SK-N-SH (cell line): ENCODE results near the gene DAB1. TPM values are rescaled to one million over a fixed set of nuclear protein-coding genes. Genes with fewer than 3 reads are reported as not detected.

Source experiments
- CTCF ChIA-PET: fragments of 300-600, 350-600 bp; formaldehyde crosslinking; extraction: SDS; loops from one replicate; lab custom pipeline; 2021; lab: Yijun Ruan, JAX
- POLR2A ChIA-PET: fragments of 350-600 bp; sonication (Branson Sonifier 250); formaldehyde crosslinking; extraction: SDS; loops from one replicate; lab custom pipeline; 2020; ENCODE audit warnings: antibody characterized with exemption, inconsistent platforms; lab: Yijun Ruan, JAX
- DNase-seq: peaks from one replicate; pipeline ENCODE4 v3.0.0; 2012
- H2AFZ ChIP-seq: fragments of 200-600 bp; sonication (generic); 2 replicates; pipeline ENCODE4 v1.8.1; 2016; ENCODE audit warnings: antibody characterized with exemption, mild to moderate bottlenecking, low read depth
- H3F3A ChIP-seq: fragments of 200-600 bp; sonication (generic); replicated peaks from 2 replicates; pipeline ENCODE3; 2016; ENCODE audit warnings: antibody characterized with exemption, mild to moderate bottlenecking; ENCODE audit not compliant: insufficient read depth
- H3K27ac ChIP-seq, 2 experiments: fragments of 200-500 bp in 1 of 2; fragments of 200-600 bp in 1 of 2; sonication (Bioruptor generic) in 1 of 2; sonication (generic), shearing (Covaris generic) in 1 of 2; 2 replicates each; pipeline versions ENCODE4 v1.5.1 to v1.6.1; 2014 to 2016; ENCODE audit warnings: low read depth in 2 of 2, inconsistent platforms in 1 of 2, low read length in 1 of 2, mild to moderate bottlenecking in 1 of 2, mixed read lengths in 1 of 2
- H3K27me3 ChIP-seq: fragments of 200-600 bp; sonication (generic), shearing (Covaris generic); 2 replicates; pipeline ENCODE4 v1.6.1; 2016; ENCODE audit warnings: mixed run types; ENCODE audit not compliant: insufficient read depth
- H3K36me3 ChIP-seq, 2 experiments: fragments of 200-500 bp in 1 of 2; fragments of 200-600 bp in 1 of 2; sonication (Bioruptor generic) in 1 of 2; sonication (generic) in 1 of 2; replicated peaks in 1 of 2; 2 replicates each; pipeline versions ENCODE3 to v1.5.1; 2014 to 2016; ENCODE audit warnings: low read length in 1 of 2, mild to moderate bottlenecking in 1 of 2; ENCODE audit not compliant: insufficient read depth in 2 of 2, control insufficient read depth in 1 of 2
- H3K4me1 ChIP-seq, 2 experiments: fragments of 200-500 bp in 1 of 2; fragments of 200-600 bp in 1 of 2; sonication (Bioruptor generic) in 1 of 2; sonication (generic), shearing (Covaris generic) in 1 of 2; 2 replicates each; pipeline versions ENCODE4 v1.5.1 to v1.6.1; 2014 to 2016; ENCODE audit warnings: low read depth in 1 of 2, low read length in 1 of 2, mixed run types in 1 of 2; ENCODE audit not compliant: insufficient read depth in 2 of 2, control insufficient read depth in 1 of 2
- H3K4me2 ChIP-seq: fragments of 200-600 bp; sonication (generic), shearing (Covaris generic); 2 replicates; pipeline ENCODE4 v1.6.1; 2017; ENCODE audit warnings: mixed run types
- H3K4me3 ChIP-seq, 2 experiments: fragments of 200-500 bp in 1 of 2; fragments of 200-600 bp in 1 of 2; sonication (Bioruptor generic) in 1 of 2; sonication (generic), shearing (Covaris generic) in 1 of 2; 2 replicates each; pipeline versions ENCODE4 v1.5.1 to v1.8.1; 2014 to 2016; ENCODE audit warnings: low read depth in 2 of 2, inconsistent platforms in 1 of 2, low read length in 1 of 2, mild to moderate bottlenecking in 1 of 2, mixed read lengths in 1 of 2, moderate library complexity in 1 of 2
- H3K79me2 ChIP-seq: fragments of 200-600 bp; sonication (generic); 2 replicates; pipeline ENCODE4 v1.8.1; 2017; ENCODE audit warnings: mild to moderate bottlenecking; ENCODE audit not compliant: insufficient read depth
- H3K9ac ChIP-seq: fragments of 200-600 bp; sonication (generic); 2 replicates; pipeline ENCODE4 v1.6.1; 2017; ENCODE audit warnings: mixed run types
- H3K9me2 ChIP-seq: fragments of 200-600 bp; sonication (generic); 2 replicates; pipeline ENCODE4 v1.6.1; 2017; ENCODE audit warnings: mixed run types
- H3K9me3 ChIP-seq: fragments of 200-600 bp; sonication (generic); 2 replicates; pipeline ENCODE4 v1.6.1; 2017; ENCODE audit warnings: mixed run types, mild to moderate bottlenecking, moderate library complexity
- H4K20me1 ChIP-seq: fragments of 200-600 bp; sonication (generic); 2 replicates; pipeline ENCODE4 v1.6.1; 2017; ENCODE audit warnings: mild to moderate bottlenecking, mixed run types; ENCODE audit not compliant: insufficient read depth
- CHD2 ChIP-seq: fragments of 150-350 bp; IDR thresholded peaks from 2 replicates; pipeline ENCODE4 v1.6.1; 2018; ENCODE audit warnings: low read length; ENCODE audit not compliant: partially characterized antibody
- EZH2phosphoT487 ChIP-seq: fragments of 200-600 bp; sonication (generic); IDR thresholded peaks from 2 replicates; pipeline ENCODE4 v1.6.1; 2017; ENCODE audit warnings: low read depth, mixed run types, mild to moderate bottlenecking, antibody characterized with exemption, moderate library complexity, borderline replicate concordance
- FOXM1 ChIP-seq: IDR thresholded peaks from 2 replicates; pipeline ENCODE4 v1.4.0; 2012; ENCODE audit warnings: low read depth, mild to moderate bottlenecking
- GABPA ChIP-seq: IDR thresholded peaks from 2 replicates; pipeline ENCODE4 v1.4.0; 2012; ENCODE audit warnings: low read depth, mild to moderate bottlenecking
- JUND ChIP-seq: IDR thresholded peaks from 2 replicates; pipeline ENCODE4 v1.4.0; 2012
- MEF2A ChIP-seq: IDR thresholded peaks from 2 replicates; pipeline ENCODE4 v1.4.0; 2012; ENCODE audit warnings: low read depth, borderline replicate concordance
- MXI1 ChIP-seq: IDR thresholded peaks from 2 replicates; pipeline ENCODE4 v1.6.1; 2012; ENCODE audit warnings: mild to moderate bottlenecking, low read depth, low read length, improper control_type of control experiment
- POLR2AphosphoS5 ChIP-seq: IDR thresholded peaks from 2 replicates; pipeline ENCODE4 v1.6.1; 2012; ENCODE audit warnings: low read depth, low read length
- RCOR1 ChIP-seq: fragments of 150-350 bp; IDR thresholded peaks from 2 replicates; pipeline ENCODE4 v1.6.1; 2017; ENCODE audit warnings: antibody characterized with exemption, low read length
- RFX5 ChIP-seq: IDR thresholded peaks from 2 replicates; pipeline ENCODE4 v1.6.1; 2012; ENCODE audit warnings: mild to moderate bottlenecking, improper control_type of control experiment, low read length
- SIN3A ChIP-seq: IDR thresholded peaks from 2 replicates; pipeline ENCODE4 v1.6.1; 2012; ENCODE audit warnings: low read depth, mild to moderate bottlenecking, low read length, moderate library complexity, borderline replicate concordance
- SMC3 ChIP-seq: IDR thresholded peaks from 2 replicates; pipeline ENCODE4 v1.6.1; 2012; ENCODE audit warnings: low read depth, low read length, improper control_type of control experiment
- whole genome bisulfite sequencing: methylation state at CpG from one replicate; pipeline ENCODE4 v1.1.6; 2017; ENCODE audit warnings: low lambda C conversion rate; 5-methylcytosine and 5-hydroxymethylcytosine counted together
- polyA plus RNA-seq, 3 experiments: library from polyadenylated mRNA; depleted of rRNA; stranded (reverse); fragments of >200 nt; gene quantifications; 2 replicates each; pipeline ENCODE4 v1.2.3, GENCODE V29; 2012
- TF ChIP-seq, protein P1 (sequence below): IDR thresholded peaks from 2 replicates; pipeline ENCODE4; 2012
- TF ChIP-seq, protein P2 (sequence below): fragments of 150-350 bp; IDR thresholded peaks from 2 replicates; pipeline ENCODE4 v1.6.1; 2016; ENCODE audit warnings: mild to moderate bottlenecking, low read depth, low read length
- TF ChIP-seq, protein P3 (sequence below): fragments of 150-350 bp; IDR thresholded peaks from 2 replicates; pipeline ENCODE4 v1.6.1; 2017; ENCODE audit warnings: antibody characterized with exemption, low read length, low read depth, borderline replicate concordance
- TF ChIP-seq, protein P4 (sequence below): IDR thresholded peaks from 2 replicates; pipeline ENCODE4 v1.6.1; 2012; ENCODE audit warnings: mild to moderate bottlenecking, low read depth, low read length, moderate library complexity

The DAB1 gene
- polyA plus RNA-seq, 1 of the 3 experiments (the other 2 are of a cell fraction): 2.9 TPM

DNA sequence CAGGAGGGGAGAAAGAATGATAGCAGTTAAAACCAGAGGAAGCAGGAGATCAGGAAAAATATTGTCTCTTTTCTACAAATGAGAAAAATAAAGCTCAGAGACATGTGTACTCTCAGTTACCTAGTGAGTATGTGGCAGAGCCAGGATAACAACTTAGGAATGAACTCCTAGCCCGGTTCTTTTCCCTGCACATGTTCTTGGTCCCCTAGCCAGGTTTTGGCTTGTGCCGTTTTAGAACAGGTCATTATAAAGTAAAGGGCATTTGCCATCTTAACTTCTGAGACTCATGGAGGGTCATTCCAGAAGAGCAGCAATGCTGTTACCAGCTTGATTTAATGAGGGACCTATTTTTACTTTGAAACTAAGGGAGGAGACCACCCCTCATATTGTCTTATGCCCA, 48.1 kb upstream of the DAB1 start:
- no peaks in the 10 kb centered on the region for H3K27me3 ChIP-seq
- peaks cover 28% of the 10 kb centered on the region for H3F3A ChIP-seq
- H2AFZ ChIP-seq: no peak overlapping the region
- H3K36me3 ChIP-seq: no peaks in the 10 kb centered on the region
- CTCF ChIA-PET: no interaction called here
- H3K27ac ChIP-seq: no peak overlapping the region
- WGBS: 83% methylated on average over 2 of the region's 2 CpGs
- no peaks in the 10 kb centered on the region for H3K79me2 ChIP-seq
- no peak overlapping the region for H3K4me2 ChIP-seq
- H3K9ac ChIP-seq: no peak overlapping the region
- H3K9me3 ChIP-seq: no peaks in the 10 kb centered on the region
- no peak for DNase-seq
- peaks cover 7 to 55% of the 10 kb centered on the region in 2 experiments for H3K4me1 ChIP-seq
- no peaks in the 10 kb centered on the region for H3K9me2 ChIP-seq
- TF ChIP-seq, protein P1, sequence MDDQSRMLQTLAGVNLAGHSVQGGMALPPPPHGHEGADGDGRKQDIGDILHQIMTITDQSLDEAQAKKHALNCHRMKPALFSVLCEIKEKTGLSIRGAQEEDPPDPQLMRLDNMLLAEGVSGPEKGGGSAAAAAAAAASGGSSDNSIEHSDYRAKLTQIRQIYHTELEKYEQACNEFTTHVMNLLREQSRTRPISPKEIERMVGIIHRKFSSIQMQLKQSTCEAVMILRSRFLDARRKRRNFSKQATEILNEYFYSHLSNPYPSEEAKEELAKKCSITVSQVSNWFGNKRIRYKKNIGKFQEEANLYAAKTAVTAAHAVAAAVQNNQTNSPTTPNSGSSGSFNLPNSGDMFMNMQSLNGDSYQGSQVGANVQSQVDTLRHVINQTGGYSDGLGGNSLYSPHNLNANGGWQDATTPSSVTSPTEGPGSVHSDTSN: no peak
- TF ChIP-seq RCOR1 (no peak), SIN3A (no peak), EZH2phosphoT487 (no peak), POLR2AphosphoS5 (no peak), SMC3 (no peak), CHD2 (no peak), FOXM1 (no peak), GABPA (no peak), MEF2A (no peak), JUND (no peak), MXI1 (no peak), RFX5 (no peak)
- TF ChIP-seq, protein P2, sequence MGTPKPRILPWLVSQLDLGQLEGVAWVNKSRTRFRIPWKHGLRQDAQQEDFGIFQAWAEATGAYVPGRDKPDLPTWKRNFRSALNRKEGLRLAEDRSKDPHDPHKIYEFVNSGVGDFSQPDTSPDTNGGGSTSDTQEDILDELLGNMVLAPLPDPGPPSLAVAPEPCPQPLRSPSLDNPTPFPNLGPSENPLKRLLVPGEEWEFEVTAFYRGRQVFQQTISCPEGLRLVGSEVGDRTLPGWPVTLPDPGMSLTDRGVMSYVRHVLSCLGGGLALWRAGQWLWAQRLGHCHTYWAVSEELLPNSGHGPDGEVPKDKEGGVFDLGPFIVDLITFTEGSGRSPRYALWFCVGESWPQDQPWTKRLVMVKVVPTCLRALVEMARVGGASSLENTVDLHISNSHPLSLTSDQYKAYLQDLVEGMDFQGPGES: no peak
- TF ChIP-seq, protein P3, sequence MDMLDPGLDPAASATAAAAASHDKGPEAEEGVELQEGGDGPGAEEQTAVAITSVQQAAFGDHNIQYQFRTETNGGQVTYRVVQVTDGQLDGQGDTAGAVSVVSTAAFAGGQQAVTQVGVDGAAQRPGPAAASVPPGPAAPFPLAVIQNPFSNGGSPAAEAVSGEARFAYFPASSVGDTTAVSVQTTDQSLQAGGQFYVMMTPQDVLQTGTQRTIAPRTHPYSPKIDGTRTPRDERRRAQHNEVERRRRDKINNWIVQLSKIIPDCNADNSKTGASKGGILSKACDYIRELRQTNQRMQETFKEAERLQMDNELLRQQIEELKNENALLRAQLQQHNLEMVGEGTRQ: no peak
- TF ChIP-seq, protein P4, sequence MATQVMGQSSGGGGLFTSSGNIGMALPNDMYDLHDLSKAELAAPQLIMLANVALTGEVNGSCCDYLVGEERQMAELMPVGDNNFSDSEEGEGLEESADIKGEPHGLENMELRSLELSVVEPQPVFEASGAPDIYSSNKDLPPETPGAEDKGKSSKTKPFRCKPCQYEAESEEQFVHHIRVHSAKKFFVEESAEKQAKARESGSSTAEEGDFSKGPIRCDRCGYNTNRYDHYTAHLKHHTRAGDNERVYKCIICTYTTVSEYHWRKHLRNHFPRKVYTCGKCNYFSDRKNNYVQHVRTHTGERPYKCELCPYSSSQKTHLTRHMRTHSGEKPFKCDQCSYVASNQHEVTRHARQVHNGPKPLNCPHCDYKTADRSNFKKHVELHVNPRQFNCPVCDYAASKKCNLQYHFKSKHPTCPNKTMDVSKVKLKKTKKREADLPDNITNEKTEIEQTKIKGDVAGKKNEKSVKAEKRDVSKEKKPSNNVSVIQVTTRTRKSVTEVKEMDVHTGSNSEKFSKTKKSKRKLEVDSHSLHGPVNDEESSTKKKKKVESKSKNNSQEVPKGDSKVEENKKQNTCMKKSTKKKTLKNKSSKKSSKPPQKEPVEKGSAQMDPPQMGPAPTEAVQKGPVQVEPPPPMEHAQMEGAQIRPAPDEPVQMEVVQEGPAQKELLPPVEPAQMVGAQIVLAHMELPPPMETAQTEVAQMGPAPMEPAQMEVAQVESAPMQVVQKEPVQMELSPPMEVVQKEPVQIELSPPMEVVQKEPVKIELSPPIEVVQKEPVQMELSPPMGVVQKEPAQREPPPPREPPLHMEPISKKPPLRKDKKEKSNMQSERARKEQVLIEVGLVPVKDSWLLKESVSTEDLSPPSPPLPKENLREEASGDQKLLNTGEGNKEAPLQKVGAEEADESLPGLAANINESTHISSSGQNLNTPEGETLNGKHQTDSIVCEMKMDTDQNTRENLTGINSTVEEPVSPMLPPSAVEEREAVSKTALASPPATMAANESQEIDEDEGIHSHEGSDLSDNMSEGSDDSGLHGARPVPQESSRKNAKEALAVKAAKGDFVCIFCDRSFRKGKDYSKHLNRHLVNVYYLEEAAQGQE: no peak
- POLR2A ChIA-PET: no interaction called here
- H3K4me3 ChIP-seq: no peak overlapping the region
- no peaks in the 10 kb centered on the region for H4K20me1 ChIP-seq
